SJCRH30 (cell line): ENCODE results near the gene ADORA2B. TPM values are rescaled to one million over a fixed set of nuclear protein-coding genes. Genes with fewer than 3 reads are reported as not detected.

Experiments used
- DNase-seq, 2 experiments: peaks; one replicate each; pipeline ENCODE4 v3.0.0-alpha.2; 2015 to 2020
- H3K27ac ChIP-seq: fragments of 250-450 bp; sonication (Bioruptor Pico); 2 replicates; pipeline ENCODE4 v1.5.1; 2020; ENCODE audit warnings: mild to moderate bottlenecking, moderate library complexity
- H3K27me3 ChIP-seq: fragments of 250-450 bp; sonication (Bioruptor Pico); 2 replicates; pipeline ENCODE4 v1.5.1; 2020; ENCODE audit warnings: mild to moderate bottlenecking, moderate library complexity
- H3K36me3 ChIP-seq: fragments of 250-450 bp; sonication (Bioruptor Pico); 2 replicates; pipeline ENCODE4 v1.5.1; 2020; ENCODE audit warnings: mild to moderate bottlenecking, moderate library complexity
- H3K4me1 ChIP-seq: fragments of 250-450 bp; sonication (Bioruptor Pico); 2 replicates; pipeline ENCODE4 v1.5.1; 2020; ENCODE audit warnings: mild to moderate bottlenecking, moderate library complexity
- H3K4me3 ChIP-seq: fragments of 250-450 bp; sonication (Bioruptor Pico); 2 replicates; pipeline ENCODE4 v1.5.1; 2020; ENCODE audit warnings: mild to moderate bottlenecking, moderate library complexity
- H3K9me3 ChIP-seq: fragments of 250-450 bp; sonication (Bioruptor Pico); replicated peaks from 2 replicates; pipeline ENCODE4 v1.5.1; 2020; ENCODE audit warnings: mild to moderate bottlenecking, moderate library complexity
- total RNA-seq: library from RNA; depleted of rRNA; stranded (reverse); fragments of >200 nt; shearing (Covaris generic); gene quantifications from 2 replicates; pipeline ENCODE4 v1.2.3, GENCODE V29; 2014; rRNA removed

Gene ADORA2B
- total RNA-seq, 1 experiment from 2014 or later, result 15.1 TPM

- Histone ChIP-seq H3K4me1 (peaks cover 3% of the 10 kb centered on the region; the same call in 1 of the 2 replicates), H3K36me3 (peaks cover 80% of the 10 kb centered on the region), H3K27me3 (no peaks in the 10 kb centered on the region), H3K27ac (no peak overlapping the region), H3K4me3 (no peak overlapping the region), H3K9me3 (peaks cover 16% of the 10 kb centered on the region)
- DNase-seq, result no peak
These were observed 58.9 kb downstream of the ADORA2B start for GRCh38 chr17:16003841-16004240.

- H3K27ac ChIP-seq, result no peak overlapping the region
- peaks cover 95% of the 10 kb centered on the region for H3K36me3 ChIP-seq
- H3K9me3 ChIP-seq, result peaks cover 16% of the 10 kb centered on the region
- DNase-seq, result no peak
- H3K4me1 ChIP-seq, result peaks cover 2% of the 10 kb centered on the region; the same call in 1 of the 2 replicates
- no peak overlapping the region for H3K4me3 ChIP-seq
- no peaks in the 10 kb centered on the region for H3K27me3 ChIP-seq
These were observed 60.7 kb downstream of the ADORA2B start for GRCh38 chr17:16005636-16006035.

- peaks cover 96% of the 10 kb centered on the region for H3K36me3 ChIP-seq
These were observed 62.5 kb downstream of the ADORA2B start for GRCh38 chr17:16007439-16007838.

GRCh38 chr17:16013943-16014407, 69.0 kb downstream of the ADORA2B start:
- Histone ChIP-seq H3K9me3 (no peaks in the 10 kb centered on the region; the same call in 1 of the 2 replicates), H3K36me3 (peaks cover 92% of the 10 kb centered on the region), H3K4me3 (no peak overlapping the region), H3K27ac (no peak overlapping the region), H3K27me3 (no peaks in the 10 kb centered on the region), H3K4me1 (peaks cover 10% of the 10 kb centered on the region)
- DNase-seq, result peak; percentile 51 to 82

More at GRCh38 chr17:16007439-16007838, 62.5 kb downstream of the ADORA2B start:
- no peak for DNase-seq
- H3K27ac ChIP-seq, result no peak overlapping the region
- peaks cover 3% of the 10 kb centered on the region; the same call in 1 of the 2 replicates for H3K9me3 ChIP-seq
- H3K4me3 ChIP-seq, result no peak overlapping the region
- no peaks in the 10 kb centered on the region for H3K27me3 ChIP-seq
- no peaks in the 10 kb centered on the region for H3K4me1 ChIP-seq

- no peak for DNase-seq
- H3K4me1 ChIP-seq, result peaks cover 6% of the 10 kb centered on the region; the same call in 1 of the 2 replicates
- H3K27ac ChIP-seq, result no peak overlapping the region
- no peaks in the 10 kb centered on the region; the same call in 1 of the 2 replicates for H3K9me3 ChIP-seq
- H3K36me3 ChIP-seq, result peaks cover 94% of the 10 kb centered on the region
- H3K27me3 ChIP-seq, result no peaks in the 10 kb centered on the region
- H3K4me3 ChIP-seq, result no peak overlapping the region
These were observed 74.4 kb downstream of the ADORA2B start for GRCh38 chr17:16019347-16019746.

GRCh38 chr17:16023881-16024280, 79.0 kb downstream of the ADORA2B start:
- no peaks in the 10 kb centered on the region for H3K4me1 ChIP-seq
- peaks cover 98% of the 10 kb centered on the region for H3K36me3 ChIP-seq
- H3K4me3 ChIP-seq, result no peak overlapping the region
- no peaks in the 10 kb centered on the region for H3K9me3 ChIP-seq
- no peaks in the 10 kb centered on the region for H3K27me3 ChIP-seq
- no peak for DNase-seq
- H3K27ac ChIP-seq, result no peak overlapping the region

- H3K4me1 ChIP-seq, result no peaks in the 10 kb centered on the region
- no peak overlapping the region for H3K4me3 ChIP-seq
- no peak for DNase-seq
- no peaks in the 10 kb centered on the region for H3K9me3 ChIP-seq
- H3K36me3 ChIP-seq, result peaks cover 98% of the 10 kb centered on the region
- no peaks in the 10 kb centered on the region for H3K27me3 ChIP-seq
- H3K27ac ChIP-seq, result no peak overlapping the region
These were observed 80.3 kb downstream of the ADORA2B start for GRCh38 chr17:16025202-16025601.

Other genes starting within 250 kb of the ADORA2B start
- 164 and 212 TPM in 2 replicates for gene ZNF286A, start 245.4 kb upstream of the ADORA2B start, total RNA-seq
- gene TBC1D26, start 212.8 kb upstream of the ADORA2B start, total RNA-seq, result 0.05 and 0.12 TPM in 2 replicates
- gene ZSWIM7, start 54.6 kb downstream of the ADORA2B start, total RNA-seq, result 76.7 and 81.6 TPM in 2 replicates
- gene TTC19, start 54.7 kb downstream of the ADORA2B start, total RNA-seq, result 59.5 and 70.4 TPM in 2 replicates